Measurements from ENCODE around the gene SMC1A.

- TF ChIP-seq POLR2A (IDR thresholded peaks at IDR 0.05), result no peak
- TF ChIP-seq CTCF (IDR thresholded peaks at IDR 0.05), result no peak
These were observed at the start of gene SMC1A for GRCh38 chrX:53422086-53422860.
